ENCODE data around the gene DAZAP1. TPM values are rescaled to one million over a fixed set of nuclear protein-coding genes. Genes with fewer than 3 reads are reported as not detected.

Gene DAZAP1
- total RNA-seq, 1 experiment from 2014 or later = 165 TPM

- BruUV-seq (replicated peaks) = no TSS peak
- no peak overlapping the region for H3K4me3 ChIP-seq (ENCODE audit: low read depth, low read length)
- Mint-ChIP-seq H3K36me3 (ENCODE audit: insufficient read depth, unreplicated experiment) (peaks cover 59% of the 10 kb centered on the region), H3K4me1 (ENCODE audit: low read depth, unreplicated experiment) (peaks cover 25% of the 10 kb centered on the region), H3K4me3 (ENCODE audit: unreplicated experiment) (no peak overlapping the region), H3K9me3 (ENCODE audit: unreplicated experiment) (no peaks in the 10 kb centered on the region), H3K27me3 (ENCODE audit: insufficient read depth, unreplicated experiment) (no peaks in the 10 kb centered on the region), H3K27ac (ENCODE audit: unreplicated experiment) (peak overlapping the region; percentile 87)
- peaks cover 30% of the 10 kb centered on the region for H3K4me1 ChIP-seq
- no peaks in the 10 kb centered on the region for H3K9me3 ChIP-seq
- POLR2A ChIA-PET = no interaction called here
- DNase-seq = no peak
- TF ChIP-seq CTCF (IDR thresholded peaks at IDR 0.05; ENCODE audit: insufficient read depth in 1 of 2, low read depth in 1 of 2, low read length in 1 of 2, severe bottlenecking in 1 of 2, unreplicated experiment in 1 of 2) = no peak
- intact Hi-C loops (cut with micrococcal nuclease; ENCODE audit: unreplicated experiment) = no loop called here
- CTCF ChIA-PET = no interaction called here
- H3K36me3 ChIP-seq (ENCODE audit: control insufficient read depth, insufficient read depth, low read length) = peaks cover 1% of the 10 kb centered on the region; the same call in 1 of the 2 replicates
- H3K27me3 ChIP-seq (replicated peaks; ENCODE audit: control insufficient read depth, insufficient read depth, low read length) = no peaks in the 10 kb centered on the region
Measured at GRCh38 chr19:1410789-1411188, 3.4 kb downstream of the DAZAP1 start.

GRCh38 chr19:1411255-1412191, 4.1 kb downstream of the DAZAP1 start:
- no peak overlapping the region for H3K4me3 Mint-ChIP-seq (ENCODE audit: unreplicated experiment)

More at GRCh38 chr19:1411255-1412191, 4.1 kb downstream of the DAZAP1 start:
- H3K9me3 ChIP-seq = no peaks in the 10 kb centered on the region
- peaks cover 30% of the 10 kb centered on the region for H3K4me1 ChIP-seq
- intact Hi-C loops (cut with micrococcal nuclease; ENCODE audit: unreplicated experiment) = no loop called here
- DNase-seq = no peak
- CTCF ChIA-PET = interaction anchor here (0.5 kb wide), 1 partner anchor 278 kb away, joined by 4 read pairs; no protein-coding TSS in a partner anchor
- TF ChIP-seq CTCF (IDR thresholded peaks at IDR 0.05; ENCODE audit: insufficient read depth in 1 of 2, low read depth in 1 of 2, low read length in 1 of 2, severe bottlenecking in 1 of 2, unreplicated experiment in 1 of 2) = no peak
- POLR2A ChIA-PET = no interaction called here
- H3K4me3 ChIP-seq (ENCODE audit: low read depth, low read length) = no peak overlapping the region
- Mint-ChIP-seq H3K27ac (ENCODE audit: unreplicated experiment) (peak overlapping the region; percentile 87), H3K27me3 (ENCODE audit: insufficient read depth, unreplicated experiment) (no peaks in the 10 kb centered on the region), H3K9me3 (ENCODE audit: unreplicated experiment) (no peaks in the 10 kb centered on the region), H3K36me3 (ENCODE audit: insufficient read depth, unreplicated experiment) (peaks cover 64% of the 10 kb centered on the region), H3K4me1 (ENCODE audit: low read depth, unreplicated experiment) (peaks cover 25% of the 10 kb centered on the region)
- BruUV-seq (replicated peaks) = no TSS peak
- H3K36me3 ChIP-seq (ENCODE audit: control insufficient read depth, insufficient read depth, low read length) = peaks cover 3% of the 10 kb centered on the region
- H3K27me3 ChIP-seq (replicated peaks; ENCODE audit: control insufficient read depth, insufficient read depth, low read length) = no peaks in the 10 kb centered on the region

All from Caco-2 (cell line).